Activated T-cell treated with anti-CD3 and anti-CD28 coated beads, Interleukin-2, amount 50 U/mL, for 72 hours (primary cell): Measurements from ENCODE around the gene HSPA6. TPM values are rescaled to one million over a fixed set of nuclear protein-coding genes. Genes with fewer than 3 reads are reported as not detected.
"Not testable (repeated sequence)": the region's sequence is repeated elsewhere in the genome, so short reads cannot be mapped to it uniquely, and the experiment has no call there.

Source experiments
- ATAC-seq, 2 donors: fragments of 150-1000 bp; cut with Tn5 transposase; replicated peaks in 1 of 2; 2 replicates each; pipeline ENCODE4 v1.10.0; 2021; ENCODE audit warnings: moderate library complexity in 2 of 2, mild to moderate bottlenecking in 1 of 2
- DNase-seq, 2 donors: peaks; one replicate each; pipeline ENCODE4 v3.0.0; 2021 to 2022; ENCODE audit warnings: mixed read lengths in 1 of 2
- H3K27ac Mint-ChIP-seq: one replicate; pipeline ENCODE4 v1.8.0; 2022; ENCODE audit warnings: mild to moderate bottlenecking, moderate library complexity, mixed read lengths
- H3K27me3 Mint-ChIP-seq: one replicate; pipeline ENCODE4 v1.8.0; 2022; ENCODE audit warnings: low read depth, mixed read lengths
- H3K36me3 Mint-ChIP-seq, 2 donors: one replicate each; pipeline ENCODE4 v1.8.0; 2022; ENCODE audit warnings: mixed read lengths in 2 of 2, mild to moderate bottlenecking in 1 of 2; ENCODE audit not compliant: insufficient read depth in 2 of 2
- H3K4me1 Mint-ChIP-seq: one replicate; pipeline ENCODE4 v1.8.0; 2022; ENCODE audit warnings: low read depth, mixed read lengths
- H3K4me3 Mint-ChIP-seq, 2 donors: one replicate each; pipeline ENCODE4 v1.8.0; 2022; ENCODE audit warnings: mild to moderate bottlenecking in 2 of 2, mixed read lengths in 2 of 2, moderate library complexity in 2 of 2
- H3K9me3 Mint-ChIP-seq, 2 donors: one replicate each; pipeline ENCODE4 v1.8.0; 2022; ENCODE audit warnings: mixed read lengths in 2 of 2
- total RNA-seq, 2 donors: library from RNA; stranded (reverse); gene quantifications; one replicate each; pipeline ENCODE4 v1.2.3, GENCODE V29; 2022

HSPA6 gene
- total RNA-seq, result under 1 TPM; 0.24 to 0.53 TPM

- H3K9me3 Mint-ChIP-seq, result not testable (repeated sequence)
- DNase-seq, result peak; percentile 50 to 71
Measured at GRCh38 chr1:161523817-161524741, at the start of gene HSPA6. Gene HSPA6, plus strand, starts transcription at chr1:161524540. Its CDS starts 119 bp downstream, at chr1:161524659.

GRCh38 chr1:161477711-161478110 lies 46.6 kb upstream of the HSPA6 start:
- H3K27ac Mint-ChIP-seq, ATAC-seq, H3K36me3 Mint-ChIP-seq: not testable (repeated sequence)

More at GRCh38 chr1:161523817-161524741, at the start of gene HSPA6:
- peaks cover 12% of the 10 kb centered on the region for H3K27me3 Mint-ChIP-seq
- ATAC-seq, result peak; percentile 76 to 77
- H3K27ac Mint-ChIP-seq, result peak within 1 kb of the TSS; percentile 99
- peak within 1 kb of the TSS; percentile 78 to 82 for H3K4me3 Mint-ChIP-seq
- not testable (repeated sequence) for H3K4me1 Mint-ChIP-seq, H3K36me3 Mint-ChIP-seq

GRCh38 chr1:161478985-161479384 lies 45.4 kb upstream of the HSPA6 start:
- Mint-ChIP-seq H3K4me3 (no peak overlapping the region), H3K27me3 (peaks cover 23% of the 10 kb centered on the region), H3K4me1 (no peaks in the 10 kb centered on the region), H3K27ac (no peak overlapping the region), H3K9me3 (no peaks in the 10 kb centered on the region), H3K36me3 (no peaks in the 10 kb centered on the region)
- no peak for DNase-seq
- ATAC-seq, result no peak

More at GRCh38 chr1:161477711-161478110, 46.6 kb upstream of the HSPA6 start:
- H3K9me3 Mint-ChIP-seq, DNase-seq, H3K4me3 Mint-ChIP-seq: not testable (repeated sequence)
- peaks cover 35% of the 10 kb centered on the region for H3K27me3 Mint-ChIP-seq
- H3K4me1 Mint-ChIP-seq, result peaks cover 11% of the 10 kb centered on the region

- no peaks in the 10 kb centered on the region for H3K36me3 Mint-ChIP-seq
- ATAC-seq (no peak), DNase-seq (no peak)
- H3K27me3 Mint-ChIP-seq, result peaks cover 14% of the 10 kb centered on the region
- H3K27ac Mint-ChIP-seq, result no peak overlapping the region
- H3K4me3 Mint-ChIP-seq, result no peak overlapping the region
- no peaks in the 10 kb centered on the region for H3K4me1 Mint-ChIP-seq
- no peaks in the 10 kb centered on the region for H3K9me3 Mint-ChIP-seq
Measured at GRCh38 chr1:161480381-161481035, 43.8 kb upstream of the HSPA6 start.

GRCh38 chr1:161481624-161482392 lies 42.5 kb upstream of the HSPA6 start:
- Mint-ChIP-seq H3K4me3 (no peak overlapping the region), H3K36me3 (no peaks in the 10 kb centered on the region), H3K27ac (no peak overlapping the region), H3K9me3 (no peaks in the 10 kb centered on the region), H3K27me3 (peaks cover 14% of the 10 kb centered on the region), H3K4me1 (no peaks in the 10 kb centered on the region)
- no peak for ATAC-seq
- DNase-seq, result no peak

DNA sequence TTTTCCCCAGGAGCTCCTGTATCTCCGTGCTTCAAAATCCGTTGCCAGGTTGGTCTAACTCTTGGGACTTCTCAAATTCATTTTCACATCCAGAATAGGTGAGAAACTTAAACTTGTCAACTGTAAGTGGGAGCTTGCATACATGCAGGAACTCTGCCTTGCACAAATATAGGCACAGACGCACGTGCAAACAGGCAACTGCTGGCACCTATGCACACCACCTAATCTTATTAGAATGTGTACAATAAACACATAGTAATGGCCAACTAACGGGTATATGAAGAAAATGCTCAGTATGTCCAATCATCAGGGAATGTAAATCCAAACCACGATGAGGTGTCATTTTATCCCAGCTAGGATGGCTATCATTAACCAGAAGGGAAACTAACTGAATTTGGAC lies 41.7 kb upstream of the HSPA6 start:
- H3K4me3 Mint-ChIP-seq, result no peak overlapping the region
- no peak overlapping the region for H3K27ac Mint-ChIP-seq
- no peak for ATAC-seq
- no peaks in the 10 kb centered on the region for H3K9me3 Mint-ChIP-seq
- no peaks in the 10 kb centered on the region for H3K36me3 Mint-ChIP-seq
- H3K27me3 Mint-ChIP-seq, result peaks cover 10% of the 10 kb centered on the region
- DNase-seq, result no peak
- no peaks in the 10 kb centered on the region for H3K4me1 Mint-ChIP-seq

DNA sequence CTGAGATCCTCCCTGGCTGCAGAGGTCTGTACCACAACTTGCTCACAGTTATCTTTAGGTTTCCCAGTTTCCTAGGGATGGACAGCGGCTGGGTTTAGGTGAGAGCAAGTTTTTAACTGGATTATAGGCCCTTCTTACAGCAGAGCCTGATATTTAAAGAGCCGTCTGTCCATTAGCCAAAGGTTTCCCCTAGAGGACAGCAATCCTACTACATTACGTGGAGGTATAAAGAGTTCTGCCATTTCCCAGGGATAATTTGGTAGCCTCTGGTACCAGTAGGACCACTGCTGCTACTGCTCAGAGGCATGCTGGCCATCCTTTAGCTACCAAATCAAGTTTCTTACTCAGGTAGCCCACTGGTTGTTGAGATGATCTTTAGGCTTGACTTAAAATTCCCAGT lies 41.0 kb upstream of the HSPA6 start:
- no peaks in the 10 kb centered on the region for H3K9me3 Mint-ChIP-seq
- H3K4me1 Mint-ChIP-seq, result no peaks in the 10 kb centered on the region
- H3K27me3 Mint-ChIP-seq, result peaks cover 7% of the 10 kb centered on the region
- H3K36me3 Mint-ChIP-seq, result no peaks in the 10 kb centered on the region
- H3K27ac Mint-ChIP-seq, result no peak overlapping the region
- H3K4me3 Mint-ChIP-seq, result no peak overlapping the region
- ATAC-seq, result no peak
- no peak for DNase-seq

GRCh38 chr1:161484613-161485012 lies 39.7 kb upstream of the HSPA6 start:
- ATAC-seq (no peak), DNase-seq (no peak)
- H3K4me1 Mint-ChIP-seq, result no peaks in the 10 kb centered on the region
- H3K4me3 Mint-ChIP-seq, result no peak overlapping the region
- H3K27ac Mint-ChIP-seq, result no peak overlapping the region
- H3K9me3 Mint-ChIP-seq, result no peaks in the 10 kb centered on the region
- H3K27me3 Mint-ChIP-seq, result peaks cover 16% of the 10 kb centered on the region
- H3K36me3 Mint-ChIP-seq, result no peaks in the 10 kb centered on the region

- Mint-ChIP-seq H3K27ac (no peak overlapping the region), H3K27me3 (peaks cover 36% of the 10 kb centered on the region), H3K4me3 (no peak overlapping the region), H3K9me3 (no peaks in the 10 kb centered on the region), H3K36me3 (no peaks in the 10 kb centered on the region), H3K4me1 (peaks cover 17% of the 10 kb centered on the region)
- DNase-seq, result peak; percentile 26 to 54
- ATAC-seq, result peak; percentile 58 to 68
Measured at GRCh38 chr1:161486806-161487741, 37.3 kb upstream of the HSPA6 start.

GRCh38 chr1:161491472-161491871 lies 32.9 kb upstream of the HSPA6 start:
- H3K9me3 Mint-ChIP-seq, result no peaks in the 10 kb centered on the region
- peaks cover 21% of the 10 kb centered on the region for H3K4me1 Mint-ChIP-seq
- peaks cover 63% of the 10 kb centered on the region for H3K27me3 Mint-ChIP-seq
- H3K4me3 Mint-ChIP-seq, result no peak overlapping the region
- H3K27ac Mint-ChIP-seq, result no peak overlapping the region
- no peaks in the 10 kb centered on the region for H3K36me3 Mint-ChIP-seq
- ATAC-seq (peak; percentile 43 to 50), DNase-seq (no peak)

DNA sequence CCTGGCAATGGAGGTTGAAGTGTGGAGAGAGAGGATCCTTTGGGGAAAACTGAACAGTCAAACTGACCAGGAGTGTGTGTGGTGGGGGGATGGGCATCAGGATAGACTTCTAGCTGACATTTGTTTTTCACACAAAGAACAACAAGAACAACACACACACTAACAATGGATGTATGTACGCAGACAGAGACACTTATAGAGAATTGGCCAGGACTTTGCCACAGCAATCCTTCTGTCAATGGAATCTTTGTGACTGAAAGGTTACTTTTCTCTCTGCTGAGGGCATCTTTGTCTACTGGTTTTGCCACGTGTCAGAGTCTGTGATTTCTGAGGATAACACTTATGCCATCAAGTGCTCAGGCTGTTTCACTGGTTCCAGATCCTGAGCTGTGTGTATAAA lies 31.5 kb upstream of the HSPA6 start:
- Mint-ChIP-seq H3K27me3 (peaks cover 63% of the 10 kb centered on the region), H3K36me3 (no peaks in the 10 kb centered on the region), H3K9me3 (no peaks in the 10 kb centered on the region), H3K4me3 (no peak overlapping the region), H3K4me1 (peaks cover 21% of the 10 kb centered on the region), H3K27ac (no peak overlapping the region)
- ATAC-seq (no peak), DNase-seq (no peak)

GRCh38 chr1:161494091-161494735 lies 30.1 kb upstream of the HSPA6 start:
- peaks cover 24% of the 10 kb centered on the region for H3K4me1 Mint-ChIP-seq
- no peak overlapping the region for H3K27ac Mint-ChIP-seq
- H3K36me3 Mint-ChIP-seq, result no peaks in the 10 kb centered on the region
- no peaks in the 10 kb centered on the region for H3K9me3 Mint-ChIP-seq
- DNase-seq (no peak), ATAC-seq (no peak)
- H3K27me3 Mint-ChIP-seq, result peaks cover 54% of the 10 kb centered on the region
- H3K4me3 Mint-ChIP-seq, result no peak overlapping the region
